HepG2 (cell line): ENCODE data around the gene DNMT1.

Experiments used
- ATF7-NPFF ChIP-seq: sonication (generic); formaldehyde crosslinking; IDR thresholded peaks from 2 replicates; pipeline ENCODE4 v1.8.1; 2023; ENCODE audit warnings: mild to moderate bottlenecking, low read depth, missing genetic modification reagents, moderate library complexity
- ATRX ChIP-seq: sonication (generic); formaldehyde crosslinking; IDR thresholded peaks from 2 replicates; pipeline ENCODE4 v1.4.0; 2020; ENCODE audit warnings: missing genetic modification reagents, borderline replicate concordance
- CCDC6 ChIP-seq: sonication (generic); formaldehyde crosslinking; IDR thresholded peaks from 2 replicates; pipeline ENCODE4 v1.8.1; 2022; ENCODE audit warnings: mild to moderate bottlenecking, missing genetic modification reagents, moderate library complexity
- CEBPG ChIP-seq: IDR thresholded peaks from 2 replicates; pipeline ENCODE4 v1.6.1; 2016
- NFATC3 ChIP-seq: sonication (generic); formaldehyde crosslinking; IDR thresholded peaks from 2 replicates; pipeline ENCODE4 v1.5.1; 2020; ENCODE audit warnings: mild to moderate bottlenecking, missing genetic modification reagents
- PBX2 ChIP-seq: IDR thresholded peaks from 2 replicates; pipeline ENCODE4 v1.6.1; 2016; ENCODE audit warnings: control low read depth
- RCOR2 ChIP-seq: IDR thresholded peaks from 2 replicates; pipeline ENCODE4 v1.6.1; 2016; ENCODE audit warnings: missing biosample characterization, missing genetic modification reagents
- YY1 ChIP-seq: IDR thresholded peaks from 2 replicates; pipeline ENCODE4 v1.6.1; 2011; ENCODE audit warnings: low read length, low read depth, moderate library complexity, mild to moderate bottlenecking; ENCODE audit not compliant: insufficient read depth, insufficient replicate concordance
- ZNF33A ChIP-seq: sonication (generic); formaldehyde crosslinking; IDR thresholded peaks from 2 replicates; pipeline ENCODE4 v1.5.1; 2020; ENCODE audit warnings: missing genetic modification reagents, mild to moderate bottlenecking, moderate library complexity, borderline replicate concordance
- TF ChIP-seq, protein P1 (sequence below): sonication (generic); formaldehyde crosslinking; IDR thresholded peaks from 2 replicates; pipeline ENCODE4 v1.5.0; 2020; ENCODE audit warnings: mild to moderate bottlenecking, missing genetic modification reagents, moderate library complexity
- TF ChIP-seq, protein P2 (sequence below): sonication (generic); formaldehyde crosslinking; IDR thresholded peaks from 2 replicates; pipeline ENCODE4 v1.9.0; 2022; ENCODE audit warnings: missing genetic modification reagents, mild to moderate bottlenecking, borderline replicate concordance

DNA sequence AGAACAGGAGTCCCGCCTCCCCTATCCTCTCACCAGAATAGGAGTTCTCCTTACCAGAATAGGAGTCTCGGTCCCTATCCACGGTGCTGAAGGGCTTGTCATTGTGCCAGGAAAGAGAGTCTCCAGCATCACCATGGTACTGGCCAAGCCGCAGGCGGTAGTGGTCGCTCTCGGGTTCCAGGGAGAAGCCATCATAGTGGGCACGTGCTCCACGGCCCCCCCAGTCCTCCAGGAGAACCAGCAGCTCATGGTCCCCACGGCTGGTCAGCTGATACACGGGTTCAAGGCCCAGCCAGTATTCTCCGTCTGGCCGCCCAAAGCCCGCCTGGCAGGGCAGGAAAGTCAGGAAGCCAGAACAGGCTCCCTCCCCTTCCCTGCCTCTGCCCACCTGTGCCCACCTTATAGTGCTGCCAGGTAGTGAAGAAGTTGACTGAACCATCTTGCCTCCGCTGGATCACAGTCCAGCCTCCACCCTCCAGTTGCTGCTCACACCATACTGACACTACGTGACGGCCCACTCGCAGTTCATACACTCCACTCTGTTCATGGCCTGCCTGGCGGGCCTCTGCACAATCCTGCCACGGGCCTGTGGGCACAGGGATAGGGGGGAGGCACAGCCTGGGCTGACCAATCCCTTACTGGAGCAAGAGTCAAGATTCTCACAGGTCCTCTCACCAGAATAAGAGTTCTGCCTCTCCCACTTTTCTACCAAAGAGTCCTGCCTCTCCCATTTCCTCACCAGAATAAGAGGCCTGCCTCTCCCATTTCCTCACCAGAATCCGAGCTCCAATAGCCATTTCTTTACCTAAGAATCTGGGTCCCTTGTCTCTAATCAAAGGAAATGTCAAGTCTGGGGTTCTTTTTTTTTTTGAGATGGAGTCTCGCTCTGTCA is 101.2 kb downstream of the DNMT1 start:
- TF ChIP-seq YY1 (no peak), PBX2 (CRISPR knock-in tag) (no peak), ATRX (no peak), ZNF33A (CRISPR knock-in tag) (no peak), NFATC3 (no peak), RCOR2 (no peak), CEBPG (CRISPR knock-in tag) (no peak), ATF7-NPFF (CRISPR knock-in tag) (no peak), CCDC6 (CRISPR knock-in tag) (no peak)
- TF ChIP-seq, protein P1, sequence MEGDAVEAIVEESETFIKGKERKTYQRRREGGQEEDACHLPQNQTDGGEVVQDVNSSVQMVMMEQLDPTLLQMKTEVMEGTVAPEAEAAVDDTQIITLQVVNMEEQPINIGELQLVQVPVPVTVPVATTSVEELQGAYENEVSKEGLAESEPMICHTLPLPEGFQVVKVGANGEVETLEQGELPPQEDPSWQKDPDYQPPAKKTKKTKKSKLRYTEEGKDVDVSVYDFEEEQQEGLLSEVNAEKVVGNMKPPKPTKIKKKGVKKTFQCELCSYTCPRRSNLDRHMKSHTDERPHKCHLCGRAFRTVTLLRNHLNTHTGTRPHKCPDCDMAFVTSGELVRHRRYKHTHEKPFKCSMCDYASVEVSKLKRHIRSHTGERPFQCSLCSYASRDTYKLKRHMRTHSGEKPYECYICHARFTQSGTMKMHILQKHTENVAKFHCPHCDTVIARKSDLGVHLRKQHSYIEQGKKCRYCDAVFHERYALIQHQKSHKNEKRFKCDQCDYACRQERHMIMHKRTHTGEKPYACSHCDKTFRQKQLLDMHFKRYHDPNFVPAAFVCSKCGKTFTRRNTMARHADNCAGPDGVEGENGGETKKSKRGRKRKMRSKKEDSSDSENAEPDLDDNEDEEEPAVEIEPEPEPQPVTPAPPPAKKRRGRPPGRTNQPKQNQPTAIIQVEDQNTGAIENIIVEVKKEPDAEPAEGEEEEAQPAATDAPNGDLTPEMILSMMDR (CRISPR knock-in tag) = no peak
- TF ChIP-seq, protein P2, sequence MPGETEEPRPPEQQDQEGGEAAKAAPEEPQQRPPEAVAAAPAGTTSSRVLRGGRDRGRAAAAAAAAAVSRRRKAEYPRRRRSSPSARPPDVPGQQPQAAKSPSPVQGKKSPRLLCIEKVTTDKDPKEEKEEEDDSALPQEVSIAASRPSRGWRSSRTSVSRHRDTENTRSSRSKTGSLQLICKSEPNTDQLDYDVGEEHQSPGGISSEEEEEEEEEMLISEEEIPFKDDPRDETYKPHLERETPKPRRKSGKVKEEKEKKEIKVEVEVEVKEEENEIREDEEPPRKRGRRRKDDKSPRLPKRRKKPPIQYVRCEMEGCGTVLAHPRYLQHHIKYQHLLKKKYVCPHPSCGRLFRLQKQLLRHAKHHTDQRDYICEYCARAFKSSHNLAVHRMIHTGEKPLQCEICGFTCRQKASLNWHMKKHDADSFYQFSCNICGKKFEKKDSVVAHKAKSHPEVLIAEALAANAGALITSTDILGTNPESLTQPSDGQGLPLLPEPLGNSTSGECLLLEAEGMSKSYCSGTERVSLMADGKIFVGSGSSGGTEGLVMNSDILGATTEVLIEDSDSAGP (CRISPR knock-in tag) = no peak
